ENCODE results near the gene CHKB.

The CHKB gene

GRCh38 chr22:50627642-50628542 lies 45.2 kb upstream of the CHKB start, which contains the start of gene ARSA (continued):
- TF ChIP-seq, protein P1, sequence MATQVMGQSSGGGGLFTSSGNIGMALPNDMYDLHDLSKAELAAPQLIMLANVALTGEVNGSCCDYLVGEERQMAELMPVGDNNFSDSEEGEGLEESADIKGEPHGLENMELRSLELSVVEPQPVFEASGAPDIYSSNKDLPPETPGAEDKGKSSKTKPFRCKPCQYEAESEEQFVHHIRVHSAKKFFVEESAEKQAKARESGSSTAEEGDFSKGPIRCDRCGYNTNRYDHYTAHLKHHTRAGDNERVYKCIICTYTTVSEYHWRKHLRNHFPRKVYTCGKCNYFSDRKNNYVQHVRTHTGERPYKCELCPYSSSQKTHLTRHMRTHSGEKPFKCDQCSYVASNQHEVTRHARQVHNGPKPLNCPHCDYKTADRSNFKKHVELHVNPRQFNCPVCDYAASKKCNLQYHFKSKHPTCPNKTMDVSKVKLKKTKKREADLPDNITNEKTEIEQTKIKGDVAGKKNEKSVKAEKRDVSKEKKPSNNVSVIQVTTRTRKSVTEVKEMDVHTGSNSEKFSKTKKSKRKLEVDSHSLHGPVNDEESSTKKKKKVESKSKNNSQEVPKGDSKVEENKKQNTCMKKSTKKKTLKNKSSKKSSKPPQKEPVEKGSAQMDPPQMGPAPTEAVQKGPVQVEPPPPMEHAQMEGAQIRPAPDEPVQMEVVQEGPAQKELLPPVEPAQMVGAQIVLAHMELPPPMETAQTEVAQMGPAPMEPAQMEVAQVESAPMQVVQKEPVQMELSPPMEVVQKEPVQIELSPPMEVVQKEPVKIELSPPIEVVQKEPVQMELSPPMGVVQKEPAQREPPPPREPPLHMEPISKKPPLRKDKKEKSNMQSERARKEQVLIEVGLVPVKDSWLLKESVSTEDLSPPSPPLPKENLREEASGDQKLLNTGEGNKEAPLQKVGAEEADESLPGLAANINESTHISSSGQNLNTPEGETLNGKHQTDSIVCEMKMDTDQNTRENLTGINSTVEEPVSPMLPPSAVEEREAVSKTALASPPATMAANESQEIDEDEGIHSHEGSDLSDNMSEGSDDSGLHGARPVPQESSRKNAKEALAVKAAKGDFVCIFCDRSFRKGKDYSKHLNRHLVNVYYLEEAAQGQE (tag by site-specific recombination; IDR thresholded peaks at IDR 0.05), result peak; percentile 50; the same call in 1 of the 2 replicates

DNA sequence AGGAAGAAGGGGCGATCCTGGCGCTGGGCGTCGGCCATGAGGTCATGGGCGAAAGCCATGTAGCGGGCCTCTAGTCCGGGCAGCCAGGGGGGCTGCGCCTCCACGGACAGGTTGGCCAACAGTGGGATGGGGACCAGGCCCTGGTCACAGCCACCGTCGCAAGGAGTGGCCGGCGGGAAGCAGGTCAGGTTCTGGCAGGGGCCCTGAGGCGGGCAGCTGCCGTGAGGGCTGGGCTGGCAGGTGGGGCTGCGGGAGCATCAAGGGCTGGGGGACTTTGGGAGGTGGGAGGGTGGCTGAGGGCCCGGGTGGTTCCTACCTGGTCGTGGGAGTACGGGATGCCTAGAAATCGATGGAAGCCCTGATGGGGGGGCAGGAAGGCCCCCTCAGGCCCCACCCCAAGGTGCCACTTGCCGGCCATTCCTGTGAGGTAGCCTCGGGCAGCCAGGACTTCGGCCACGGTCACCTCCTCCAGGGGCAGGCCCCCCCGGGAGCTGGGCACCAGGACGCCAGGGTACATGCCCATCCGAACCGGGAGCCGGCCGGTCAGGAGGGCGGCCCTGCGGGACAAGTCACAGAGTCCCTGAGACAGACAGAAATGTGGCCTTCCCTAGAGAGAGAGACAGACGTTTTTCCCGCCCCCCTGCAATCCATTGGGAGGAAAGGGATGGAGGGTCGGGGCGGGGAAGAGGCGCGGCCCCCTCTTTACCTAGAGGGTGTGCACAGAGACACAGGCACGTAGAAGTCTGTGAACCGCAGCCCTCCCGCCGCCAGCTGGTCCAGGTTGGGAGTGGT lies 44.4 kb upstream of the CHKB start:
- Histone ChIP-seq H3K27ac (ENCODE audit: extremely low read depth, low read depth, low read length) (peak overlapping the region; percentile 73; the same call in 1 of the 2 replicates), H3K9me3 (ENCODE audit: control insufficient read depth, insufficient read depth, low read depth, low read length) (no peaks in the 10 kb centered on the region), H3K36me3 (ENCODE audit: control insufficient read depth in 2 of 2, insufficient read depth in 1 of 2, low read length in 2 of 2) (peaks cover 0 to 11% of the 10 kb centered on the region in 2 experiments; a peak in 1 of 3 replicates), H3K4me3 (ENCODE audit: low read depth, low read length) (peak overlapping the region; percentile 71), H3K4me1 (ENCODE audit: control insufficient read depth, insufficient read depth, low read length) (no peaks in the 10 kb centered on the region; the same call in 1 of the 2 replicates)
- TF ChIP-seq ZNF843 (tag by site-specific recombination; IDR thresholded peaks at IDR 0.05), result no peak
- TF ChIP-seq GLI2 (tag by site-specific recombination; IDR thresholded peaks at IDR 0.05; ENCODE audit: borderline replicate concordance, low read depth), result no peak
- no peak for TF ChIP-seq ZNF521 (tag by site-specific recombination; IDR thresholded peaks at IDR 0.05)
- TF ChIP-seq, protein P2, sequence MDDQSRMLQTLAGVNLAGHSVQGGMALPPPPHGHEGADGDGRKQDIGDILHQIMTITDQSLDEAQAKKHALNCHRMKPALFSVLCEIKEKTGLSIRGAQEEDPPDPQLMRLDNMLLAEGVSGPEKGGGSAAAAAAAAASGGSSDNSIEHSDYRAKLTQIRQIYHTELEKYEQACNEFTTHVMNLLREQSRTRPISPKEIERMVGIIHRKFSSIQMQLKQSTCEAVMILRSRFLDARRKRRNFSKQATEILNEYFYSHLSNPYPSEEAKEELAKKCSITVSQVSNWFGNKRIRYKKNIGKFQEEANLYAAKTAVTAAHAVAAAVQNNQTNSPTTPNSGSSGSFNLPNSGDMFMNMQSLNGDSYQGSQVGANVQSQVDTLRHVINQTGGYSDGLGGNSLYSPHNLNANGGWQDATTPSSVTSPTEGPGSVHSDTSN (CRISPR knock-in tag; IDR thresholded peaks at IDR 0.05), result peak; percentile 56; the same call in 1 of the 2 replicates
- peak; percentile 50; the same call in 1 of the 2 replicates for TF ChIP-seq SP3 (tag by site-specific recombination; IDR thresholded peaks at IDR 0.05)
- no peak for TF ChIP-seq OSR2 (tag by site-specific recombination; IDR thresholded peaks at IDR 0.05)
- TF ChIP-seq ZNF19 (tag by site-specific recombination; IDR thresholded peaks at IDR 0.05; ENCODE audit: low read depth), result no peak
- TF ChIP-seq KLF1 (tag by site-specific recombination; IDR thresholded peaks at IDR 0.05), result peak; percentile 80
- TF ChIP-seq ZFP41 (tag by site-specific recombination; IDR thresholded peaks at IDR 0.05; ENCODE audit: borderline replicate concordance), result no peak
- peak; percentile 63; the same call in 1 of the 2 replicates for TF ChIP-seq GLIS2 (tag by site-specific recombination; IDR thresholded peaks at IDR 0.05)
- peak; percentile 66 for TF ChIP-seq SP2 (tag by site-specific recombination; IDR thresholded peaks at IDR 0.05)
- TF ChIP-seq ZBTB8A (tag by site-specific recombination; IDR thresholded peaks at IDR 0.05), result 0 out of 2 replicates have a peak, but pooled peaks have one; percentile 43
- CTCF ChIA-PET, result interaction anchor here (0.7 to 1.5 kb wide), 5 partner anchors 14 to 148 kb away, joined by 3 to 5 read pairs (median 3); no protein-coding TSS in a partner anchor
- POLR2A ChIA-PET, result interaction anchor here (1.0 to 1.6 kb wide), 2 partner anchors 45 to 119 kb away, joined by 3 to 8 read pairs; partner anchors contain the start of genes LMF2 and NCAPH2

DNA sequence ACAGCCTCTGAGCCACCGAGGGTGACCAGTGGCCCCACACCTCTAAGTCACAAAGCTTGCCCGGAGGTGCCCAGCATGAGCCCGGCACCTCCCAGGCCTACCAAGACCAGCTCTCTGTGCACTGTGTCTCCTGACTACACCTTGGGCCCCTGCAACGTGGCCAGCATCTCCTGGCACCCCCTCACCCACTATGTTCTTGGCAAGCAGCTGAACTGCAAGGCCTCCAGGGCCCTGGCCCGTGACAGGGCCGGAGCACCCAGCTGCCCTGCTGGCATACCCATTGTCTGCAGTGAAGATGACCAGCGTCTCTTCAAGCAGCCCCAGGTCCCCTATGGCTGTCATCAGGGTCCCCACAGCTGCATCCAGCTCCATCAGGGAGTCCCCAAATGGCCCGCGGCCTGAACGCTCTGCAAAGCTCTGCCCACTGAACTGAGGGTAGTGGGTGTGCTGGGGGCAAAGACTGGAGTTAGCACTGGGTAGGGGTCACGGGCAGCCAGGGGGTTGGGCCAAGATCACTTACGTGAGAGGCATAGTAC lies 43.7 kb upstream of the CHKB start:
- POLR2A ChIA-PET, result interaction anchor here (0.7 kb wide), 1 partner anchor 43 kb away, joined by 3 read pairs; the partner anchor contains the start of gene CHKB
- no peak overlapping the region for H3K27ac ChIP-seq (ENCODE audit: extremely low read depth, low read depth, low read length)
- H3K9me3 ChIP-seq (ENCODE audit: control insufficient read depth, insufficient read depth, low read depth, low read length), result no peaks in the 10 kb centered on the region
- peaks cover 0 to 11% of the 10 kb centered on the region in 2 experiments; a peak in 1 of 3 replicates for H3K36me3 ChIP-seq (ENCODE audit: control insufficient read depth in 2 of 2, insufficient read depth in 1 of 2, low read length in 2 of 2)
- CTCF ChIA-PET, result interaction anchor here (0.7 kb wide), 1 partner anchor 65 kb away, joined by 5 read pairs; no protein-coding TSS in a partner anchor
- peaks cover under 1% of the 10 kb centered on the region for H3K4me1 ChIP-seq (ENCODE audit: control insufficient read depth, insufficient read depth, low read length)
- TF ChIP-seq ZNF707 (tag by site-specific recombination; IDR thresholded peaks at IDR 0.05), result no peak
- H3K4me3 ChIP-seq (ENCODE audit: low read depth, low read length), result no peak overlapping the region
